ENCODE measurements around the gene STX10.

DNA sequence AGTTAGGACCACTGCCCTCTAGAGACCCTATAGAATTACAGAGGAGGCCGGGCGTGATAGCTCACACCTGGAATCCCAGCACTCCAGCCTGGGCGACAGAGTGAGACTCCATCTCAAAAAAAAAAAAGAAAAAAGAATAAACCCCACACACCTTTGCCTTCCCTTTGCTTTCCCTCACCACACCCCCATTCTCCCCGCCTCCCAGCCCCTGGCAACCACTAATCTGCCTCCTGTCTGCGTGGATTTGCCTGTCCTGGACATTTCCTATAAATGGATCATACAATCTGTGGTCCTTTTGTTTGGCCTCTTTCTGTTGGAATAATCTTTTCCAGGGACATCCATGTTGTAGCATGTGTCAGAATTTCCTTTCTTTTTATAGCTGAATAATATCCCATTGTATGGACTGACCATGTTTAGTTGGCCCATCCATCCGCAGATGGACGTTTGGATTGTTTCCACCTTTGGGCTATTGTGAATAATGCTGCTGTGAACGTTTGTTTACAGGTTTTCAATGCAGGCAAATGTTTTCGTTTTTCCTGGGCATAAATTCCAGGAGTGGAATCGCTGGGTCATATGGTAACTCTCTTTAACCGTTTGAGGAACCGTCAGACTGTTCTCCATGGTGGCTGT is 16.8 kb downstream of the STX10 start:
- TF ChIP-seq, protein P1, sequence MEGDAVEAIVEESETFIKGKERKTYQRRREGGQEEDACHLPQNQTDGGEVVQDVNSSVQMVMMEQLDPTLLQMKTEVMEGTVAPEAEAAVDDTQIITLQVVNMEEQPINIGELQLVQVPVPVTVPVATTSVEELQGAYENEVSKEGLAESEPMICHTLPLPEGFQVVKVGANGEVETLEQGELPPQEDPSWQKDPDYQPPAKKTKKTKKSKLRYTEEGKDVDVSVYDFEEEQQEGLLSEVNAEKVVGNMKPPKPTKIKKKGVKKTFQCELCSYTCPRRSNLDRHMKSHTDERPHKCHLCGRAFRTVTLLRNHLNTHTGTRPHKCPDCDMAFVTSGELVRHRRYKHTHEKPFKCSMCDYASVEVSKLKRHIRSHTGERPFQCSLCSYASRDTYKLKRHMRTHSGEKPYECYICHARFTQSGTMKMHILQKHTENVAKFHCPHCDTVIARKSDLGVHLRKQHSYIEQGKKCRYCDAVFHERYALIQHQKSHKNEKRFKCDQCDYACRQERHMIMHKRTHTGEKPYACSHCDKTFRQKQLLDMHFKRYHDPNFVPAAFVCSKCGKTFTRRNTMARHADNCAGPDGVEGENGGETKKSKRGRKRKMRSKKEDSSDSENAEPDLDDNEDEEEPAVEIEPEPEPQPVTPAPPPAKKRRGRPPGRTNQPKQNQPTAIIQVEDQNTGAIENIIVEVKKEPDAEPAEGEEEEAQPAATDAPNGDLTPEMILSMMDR (IDR thresholded peaks at IDR 0.05), result no peak
- no peak for TF ChIP-seq POLR2A (IDR thresholded peaks at IDR 0.05)
